Parathyroid adenoma (tissue), 2 donors: ENCODE measurements around the gene PODXL.

Experiments used
- H2AFZ ChIP-seq: fragments of 300-600 bp; sonication (generic); one replicate; pipeline ENCODE4 v1.7.0; 2017; ENCODE audit warnings: antibody characterized with exemption, mild to moderate bottlenecking
- H3K27ac ChIP-seq: fragments of 300-600 bp; sonication (generic); one replicate; pipeline ENCODE4 v1.7.0; 2017
- H3K27me3 ChIP-seq: fragments of 300-600 bp; sonication (generic); one replicate; pipeline ENCODE4 v1.7.0; 2017; ENCODE audit warnings: low read length; ENCODE audit not compliant: control insufficient read depth, insufficient read depth
- H3K36me3 ChIP-seq: fragments of 300-600 bp; sonication (generic); one replicate; pipeline ENCODE4 v1.7.0; 2017; ENCODE audit warnings: low read length; ENCODE audit not compliant: control insufficient read depth, insufficient read depth
- H3K4me1 ChIP-seq: fragments of 300-600 bp; sonication (generic); one replicate; pipeline ENCODE4 v1.7.0; 2017; ENCODE audit warnings: control low read depth
- H3K4me2 ChIP-seq: fragments of 300-600 bp; sonication (generic); one replicate; pipeline ENCODE4 v1.7.0; 2017; ENCODE audit warnings: low read length
- H3K4me3 ChIP-seq: fragments of 300-600 bp; sonication (generic); one replicate; pipeline ENCODE4 v1.7.0; 2017; ENCODE audit warnings: low read depth, low read length
- H3K79me2 ChIP-seq: fragments of 300-600 bp; sonication (generic); one replicate; pipeline ENCODE4 v1.7.0; 2017; ENCODE audit warnings: control low read depth
- H3K9ac ChIP-seq: fragments of 300-600 bp; sonication (generic); one replicate; pipeline ENCODE4 v1.7.0; 2017; ENCODE audit warnings: mild to moderate bottlenecking
- H3K9me3 ChIP-seq: fragments of 300-600 bp; sonication (generic); one replicate; pipeline ENCODE4 v1.7.0; 2017; ENCODE audit warnings: low read length; ENCODE audit not compliant: control insufficient read depth
- TF ChIP-seq, protein P1 (sequence below): fragments of 300-600 bp; sonication (generic); IDR thresholded peaks from one replicate; pipeline ENCODE4 v1.7.0; 2017; ENCODE audit warnings: antibody characterized with exemption, mild to moderate bottlenecking
- donor health status: primary hyperparathyroidism.

PODXL gene

DNA sequence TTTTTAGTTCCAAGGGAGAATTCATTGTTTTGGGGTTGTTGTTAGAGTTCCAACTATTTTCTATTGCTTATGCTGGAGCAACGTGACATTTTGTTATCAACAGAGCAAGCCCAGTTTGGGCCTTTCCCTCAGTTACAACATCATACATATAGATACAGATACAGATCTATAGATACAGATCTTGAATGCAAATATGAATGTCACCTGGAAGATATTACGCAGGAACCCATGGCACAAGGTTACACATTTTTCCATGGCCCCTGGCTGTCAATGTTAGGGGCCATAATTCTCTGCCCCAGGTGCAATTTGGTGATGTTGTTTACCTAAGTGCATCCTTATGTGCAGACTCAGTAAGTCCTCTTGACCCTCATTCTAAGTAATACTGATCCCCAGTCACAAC is 3.6 kb upstream of the PODXL start:
- no peaks in the 10 kb centered on the region for H3K9me3 ChIP-seq
- TF ChIP-seq, protein P1, sequence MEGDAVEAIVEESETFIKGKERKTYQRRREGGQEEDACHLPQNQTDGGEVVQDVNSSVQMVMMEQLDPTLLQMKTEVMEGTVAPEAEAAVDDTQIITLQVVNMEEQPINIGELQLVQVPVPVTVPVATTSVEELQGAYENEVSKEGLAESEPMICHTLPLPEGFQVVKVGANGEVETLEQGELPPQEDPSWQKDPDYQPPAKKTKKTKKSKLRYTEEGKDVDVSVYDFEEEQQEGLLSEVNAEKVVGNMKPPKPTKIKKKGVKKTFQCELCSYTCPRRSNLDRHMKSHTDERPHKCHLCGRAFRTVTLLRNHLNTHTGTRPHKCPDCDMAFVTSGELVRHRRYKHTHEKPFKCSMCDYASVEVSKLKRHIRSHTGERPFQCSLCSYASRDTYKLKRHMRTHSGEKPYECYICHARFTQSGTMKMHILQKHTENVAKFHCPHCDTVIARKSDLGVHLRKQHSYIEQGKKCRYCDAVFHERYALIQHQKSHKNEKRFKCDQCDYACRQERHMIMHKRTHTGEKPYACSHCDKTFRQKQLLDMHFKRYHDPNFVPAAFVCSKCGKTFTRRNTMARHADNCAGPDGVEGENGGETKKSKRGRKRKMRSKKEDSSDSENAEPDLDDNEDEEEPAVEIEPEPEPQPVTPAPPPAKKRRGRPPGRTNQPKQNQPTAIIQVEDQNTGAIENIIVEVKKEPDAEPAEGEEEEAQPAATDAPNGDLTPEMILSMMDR: no peak
- no peaks in the 10 kb centered on the region for H3K79me2 ChIP-seq
- no peak overlapping the region for H2AFZ ChIP-seq
- H3K9ac ChIP-seq: no peak overlapping the region
- peaks cover 8% of the 10 kb centered on the region for H3K4me1 ChIP-seq
- H3K4me3 ChIP-seq: no peak overlapping the region
- no peak overlapping the region for H3K4me2 ChIP-seq
- no peak overlapping the region for H3K27ac ChIP-seq
- H3K27me3 ChIP-seq: no peaks in the 10 kb centered on the region
- no peaks in the 10 kb centered on the region for H3K36me3 ChIP-seq

DNA sequence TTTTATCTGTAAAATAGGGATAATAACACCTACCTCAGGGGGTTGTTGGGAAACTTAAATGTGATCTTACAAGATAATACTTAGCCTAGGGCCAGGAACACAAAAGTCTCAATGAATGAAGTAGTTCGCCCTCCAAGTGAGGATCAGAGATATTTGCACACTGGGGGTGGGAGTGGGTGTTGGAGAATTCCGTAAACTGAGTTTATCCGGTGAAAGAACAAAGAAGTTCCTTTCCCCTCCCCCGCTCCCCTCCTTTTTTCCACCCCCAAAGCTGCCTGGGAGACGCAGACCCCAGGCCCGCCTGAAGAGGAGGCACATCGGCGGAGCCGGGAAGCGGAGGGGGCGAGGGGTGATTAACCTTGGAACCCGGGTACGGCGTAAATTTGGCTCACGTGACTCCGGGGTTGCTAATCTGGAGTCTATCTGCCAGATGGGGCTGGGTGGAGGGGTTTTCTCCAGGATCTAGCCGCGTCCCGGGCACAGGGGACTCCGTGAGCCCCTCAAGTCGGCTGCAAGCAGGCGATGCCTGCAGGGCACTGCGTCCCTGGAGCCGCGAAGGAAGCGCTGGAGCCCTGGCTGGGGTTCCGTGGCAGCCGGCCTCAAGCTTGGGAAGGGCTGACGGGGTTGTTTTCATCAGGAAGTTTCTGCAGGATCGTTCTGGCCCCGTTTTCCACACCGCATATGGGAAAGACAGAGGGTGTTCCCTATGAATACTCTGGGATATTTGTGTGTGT is 1.4 kb upstream of the PODXL start:
- TF ChIP-seq, protein P1: no peak
- Histone ChIP-seq H3K9ac (no peak overlapping the region), H3K79me2 (no peaks in the 10 kb centered on the region), H3K4me1 (peaks cover 9% of the 10 kb centered on the region), H3K36me3 (no peaks in the 10 kb centered on the region), H3K4me2 (peak overlapping the region; percentile 54), H3K4me3 (no peak overlapping the region), H2AFZ (peak overlapping the region; percentile 49), H3K9me3 (no peaks in the 10 kb centered on the region), H3K27me3 (no peaks in the 10 kb centered on the region), H3K27ac (no peak overlapping the region)

DNA sequence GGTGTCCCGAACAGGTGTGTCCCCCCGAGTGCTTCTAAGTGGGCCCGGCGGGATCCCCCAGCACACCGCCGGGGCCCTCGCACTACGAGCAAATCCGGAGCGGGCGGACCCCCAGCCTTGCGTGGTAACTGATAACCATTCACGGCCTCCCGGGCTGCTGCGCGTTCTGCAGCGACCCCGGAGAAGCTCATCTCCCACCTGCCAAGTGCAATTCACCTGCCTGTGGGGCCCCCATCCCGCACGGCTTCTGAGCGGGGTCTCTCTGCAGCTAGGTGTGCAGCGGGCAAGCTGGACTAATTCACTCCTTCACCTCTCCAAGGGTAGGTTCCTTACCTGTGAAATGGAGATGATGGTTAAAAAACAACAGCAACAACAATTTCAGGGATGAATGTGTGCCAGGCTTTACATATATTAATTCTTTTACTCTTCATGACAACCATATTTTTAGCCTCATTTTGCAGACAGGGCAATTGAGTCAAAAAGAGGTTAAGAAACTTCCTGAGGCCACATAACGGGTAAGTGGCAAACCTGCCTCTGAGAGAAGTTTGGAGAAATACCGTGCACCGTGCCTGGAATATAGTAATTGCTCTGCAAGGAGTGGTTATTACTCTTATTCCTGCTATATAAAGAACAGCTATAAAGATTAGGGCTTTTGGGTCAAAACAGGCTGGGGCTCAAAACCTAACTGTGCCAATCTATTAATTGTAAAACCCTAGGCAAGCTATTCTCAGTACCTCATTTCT is 652 bp upstream of the PODXL start:
- Histone ChIP-seq H3K79me2 (no peaks in the 10 kb centered on the region), H3K9ac (no peak overlapping the region), H3K4me3 (peak overlapping the region; percentile 30), H3K36me3 (no peaks in the 10 kb centered on the region), H2AFZ (peak overlapping the region; percentile 91), H3K9me3 (no peaks in the 10 kb centered on the region), H3K27me3 (no peaks in the 10 kb centered on the region), H3K27ac (peak overlapping the region; percentile 19), H3K4me2 (peak overlapping the region; percentile 44), H3K4me1 (peaks cover 9% of the 10 kb centered on the region)
- TF ChIP-seq, protein P1: no peak

DNA sequence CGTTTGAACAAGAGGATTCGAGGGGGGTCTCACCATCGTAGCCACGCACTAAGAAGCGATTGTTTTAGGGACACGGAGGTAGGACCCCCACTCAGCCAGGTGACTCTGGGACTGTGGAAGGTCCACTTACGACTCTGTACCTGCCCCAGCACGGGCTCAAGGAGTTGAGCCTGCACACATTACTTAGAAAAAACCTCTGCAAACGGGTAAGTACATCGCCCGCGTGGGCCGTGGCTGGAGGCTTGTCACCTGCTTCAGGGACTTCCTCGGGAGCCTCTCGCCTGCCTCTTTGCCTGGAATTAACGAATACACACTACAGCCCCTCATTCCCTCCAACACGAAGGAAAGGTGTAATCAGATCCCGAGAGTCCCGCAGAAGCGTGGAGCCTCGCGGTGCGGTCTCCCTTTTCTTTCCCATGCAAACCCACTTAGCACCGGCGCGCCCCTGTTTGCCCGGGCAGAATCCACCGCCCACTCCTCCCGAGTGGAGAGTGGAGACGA is 826 bp downstream of the PODXL start:
- H3K27ac ChIP-seq: peak overlapping the region; percentile 32
- no peaks in the 10 kb centered on the region for H3K36me3 ChIP-seq
- H3K27me3 ChIP-seq: no peaks in the 10 kb centered on the region
- no peaks in the 10 kb centered on the region for H3K9me3 ChIP-seq
- H2AFZ ChIP-seq: peak overlapping the region; percentile 95
- TF ChIP-seq, protein P1: no peak
- H3K4me2 ChIP-seq: peak overlapping the region; percentile 69
- peak overlapping the region; percentile 53 for H3K9ac ChIP-seq
- peaks cover 9% of the 10 kb centered on the region for H3K4me1 ChIP-seq
- H3K79me2 ChIP-seq: no peaks in the 10 kb centered on the region
- peak overlapping the region; percentile 50 for H3K4me3 ChIP-seq
